ENCODE results near the gene JARID2. TPM values are rescaled to one million over a fixed set of nuclear protein-coding genes. Genes with fewer than 3 reads are reported as not detected.

JARID2 gene
- polyA plus RNA-seq, 1 donor (not counting 4 experiments of a cell fraction or from before 2014, with no cell fraction given) = 11.0 TPM

GRCh38 chr6:15290067-15290680 lies 44.3 kb downstream of the JARID2 start:
- Histone ChIP-seq H3K4me1 (ENCODE audit: control insufficient read depth, extremely low read depth, insufficient read depth, low read length) (no peaks in the 10 kb centered on the region), H3K9me3 (ENCODE audit: control insufficient read depth, low read depth, low read length) (no peaks in the 10 kb centered on the region), H3K79me2 (ENCODE audit: control insufficient read depth, insufficient read depth, low read length) (peaks cover 90% of the 10 kb centered on the region), H3K4me3 (ENCODE audit: control insufficient read depth in 2 of 3, extremely low read depth in 1 of 3, insufficient read depth in 2 of 3, low read depth in 1 of 3, low read length in 3 of 3) (no peak overlapping the region), H3K27ac (ENCODE audit: control insufficient read depth, insufficient read depth, low read length) (no peak overlapping the region), H2AFZ (ENCODE audit: control insufficient read depth, low read length) (no peak overlapping the region), H3K9ac (ENCODE audit: control insufficient read depth, extremely low read depth, insufficient read depth, low read length) (no peak overlapping the region), H4K20me1 (ENCODE audit: control insufficient read depth, extremely low read depth, insufficient read depth, low read length) (peaks cover 7% of the 10 kb centered on the region), H3K9me1 (ENCODE audit: control insufficient read depth, extremely low read depth, insufficient read depth, low read length) (no peaks in the 10 kb centered on the region), H3K27me3 (ENCODE audit: control insufficient read depth, extremely low read depth, insufficient read depth, low read length) (no peaks in the 10 kb centered on the region), H3K4me2 (ENCODE audit: control insufficient read depth, extremely low read depth, insufficient read depth, low read depth, low read length) (no peak overlapping the region), H3K36me3 (ENCODE audit: control insufficient read depth in 2 of 2, extremely low read depth in 1 of 2, insufficient read depth in 2 of 2, low read length in 2 of 2) (no peaks in the 10 kb centered on the region)
- no peak for DNase-seq (ENCODE audit: low read depth, low spot score)
- FAIRE-seq = no peak
- dilution Hi-C loops (cut with MboI; ENCODE audit: extremely low pct_ligation_motif_present, low sequenced_read_pairs) = no loop called here
- TF ChIP-seq CTCF (optimal IDR thresholded peaks at IDR 0.05 in 1 of 3, IDR thresholded peaks at IDR 0.05 in 1 of 3, conservative IDR thresholded peaks at IDR 0.05 in 1 of 3; ENCODE audit: extremely low read depth in 1 of 3, insufficient read depth in 2 of 3, low read length in 3 of 3) (no peak), EZH2 (IDR thresholded peaks at IDR 0.05; ENCODE audit: low read length) (no peak)

- H3K27me3 ChIP-seq (ENCODE audit: control insufficient read depth, extremely low read depth, insufficient read depth, low read length) = no peaks in the 10 kb centered on the region
- FAIRE-seq = no peak
- no peak overlapping the region for H3K4me2 ChIP-seq (ENCODE audit: control insufficient read depth, extremely low read depth, insufficient read depth, low read depth, low read length)
- DNase-seq (ENCODE audit: low read depth, low spot score) = no peak
- no peaks in the 10 kb centered on the region for H3K9me1 ChIP-seq (ENCODE audit: control insufficient read depth, extremely low read depth, insufficient read depth, low read length)
- H2AFZ ChIP-seq (ENCODE audit: control insufficient read depth, low read length) = no peak overlapping the region
- peaks cover 7% of the 10 kb centered on the region for H4K20me1 ChIP-seq (ENCODE audit: control insufficient read depth, extremely low read depth, insufficient read depth, low read length)
- TF ChIP-seq EZH2 (IDR thresholded peaks at IDR 0.05; ENCODE audit: low read length) = no peak
- TF ChIP-seq CTCF (optimal IDR thresholded peaks at IDR 0.05 in 1 of 3, IDR thresholded peaks at IDR 0.05 in 1 of 3, conservative IDR thresholded peaks at IDR 0.05 in 1 of 3; ENCODE audit: extremely low read depth in 1 of 3, insufficient read depth in 2 of 3, low read length in 3 of 3) = no peak
- H3K27ac ChIP-seq (ENCODE audit: control insufficient read depth, insufficient read depth, low read length) = no peak overlapping the region
- no peaks in the 10 kb centered on the region for H3K9me3 ChIP-seq (ENCODE audit: control insufficient read depth, low read depth, low read length)
- no peaks in the 10 kb centered on the region for H3K4me1 ChIP-seq (ENCODE audit: control insufficient read depth, extremely low read depth, insufficient read depth, low read length)
- no peak overlapping the region for H3K9ac ChIP-seq (ENCODE audit: control insufficient read depth, extremely low read depth, insufficient read depth, low read length)
- dilution Hi-C loops (cut with MboI; ENCODE audit: extremely low pct_ligation_motif_present, low sequenced_read_pairs) = no loop called here
- H3K4me3 ChIP-seq (ENCODE audit: control insufficient read depth in 2 of 3, extremely low read depth in 1 of 3, insufficient read depth in 2 of 3, low read depth in 1 of 3, low read length in 3 of 3) = no peak overlapping the region
- H3K36me3 ChIP-seq (ENCODE audit: control insufficient read depth in 2 of 2, extremely low read depth in 1 of 2, insufficient read depth in 2 of 2, low read length in 2 of 2) = no peaks in the 10 kb centered on the region
- peaks cover 90% of the 10 kb centered on the region for H3K79me2 ChIP-seq (ENCODE audit: control insufficient read depth, insufficient read depth, low read length)
Observed at GRCh38 chr6:15290962-15291704, 45.3 kb downstream of the JARID2 start.

All from keratinocyte (primary cell).